Activated naive CD8-positive, alpha-beta T cell treated with anti-CD3 and anti-CD28 coated beads, Interleukin-2, amount 50 U/mL, for 24 hours (primary cell): ENCODE results near the gene CCR6.

ENCODE experiments used
- ATAC-seq: fragments of 150-1000 bp; cut with Tn5 transposase; one replicate; pipeline ENCODE4 v1.10.0; 2021
- DNase-seq: peaks from one replicate; pipeline ENCODE4 v3.0.0; 2021
- H3K27ac Mint-ChIP-seq: one replicate; pipeline ENCODE4 v1.8.0; 2021; ENCODE audit warnings: mild to moderate bottlenecking, mixed read lengths
- H3K27me3 Mint-ChIP-seq: one replicate; pipeline ENCODE4 v1.8.0; 2021; ENCODE audit warnings: mixed read lengths
- H3K36me3 Mint-ChIP-seq: one replicate; pipeline ENCODE4 v1.8.0; 2021; ENCODE audit warnings: low read depth, mixed read lengths
- H3K4me1 Mint-ChIP-seq: one replicate; pipeline ENCODE4 v1.8.0; 2021; ENCODE audit warnings: mixed read lengths
- H3K4me3 Mint-ChIP-seq: one replicate; pipeline ENCODE4 v1.8.0; 2021; ENCODE audit warnings: mild to moderate bottlenecking, moderate library complexity, mixed read lengths
- H3K9me3 Mint-ChIP-seq: one replicate; pipeline ENCODE4 v1.8.0; 2021; ENCODE audit warnings: mixed read lengths

The CCR6 gene

GRCh38 chr6:167108278-167108677 lies 14.6 kb upstream of the CCR6 start:
- peaks cover 34% of the 10 kb centered on the region for H3K4me1 Mint-ChIP-seq

GRCh38 chr6:167109651-167110050 lies 13.2 kb upstream of the CCR6 start:
- peak overlapping the region; percentile 23 for H3K27ac Mint-ChIP-seq
- no peaks in the 10 kb centered on the region for H3K27me3 Mint-ChIP-seq
- no peak overlapping the region for H3K4me3 Mint-ChIP-seq
- DNase-seq (no peak), ATAC-seq (no peak)
- H3K9me3 Mint-ChIP-seq, result no peaks in the 10 kb centered on the region
- peaks cover 37% of the 10 kb centered on the region for H3K4me1 Mint-ChIP-seq
- no peaks in the 10 kb centered on the region for H3K36me3 Mint-ChIP-seq

More at GRCh38 chr6:167108278-167108677, 14.6 kb upstream of the CCR6 start:
- Mint-ChIP-seq H3K27me3 (no peaks in the 10 kb centered on the region), H3K36me3 (no peaks in the 10 kb centered on the region), H3K9me3 (no peaks in the 10 kb centered on the region), H3K4me3 (no peak overlapping the region), H3K27ac (no peak overlapping the region)
- no peak for DNase-seq
- no peak for ATAC-seq

- ATAC-seq (peak; percentile 42), DNase-seq (no peak)
- Mint-ChIP-seq H3K4me1 (peaks cover 51% of the 10 kb centered on the region), H3K27me3 (no peaks in the 10 kb centered on the region), H3K27ac (peak overlapping the region; percentile 43), H3K9me3 (no peaks in the 10 kb centered on the region), H3K4me3 (peak overlapping the region; percentile 63), H3K36me3 (no peaks in the 10 kb centered on the region)
Measured at GRCh38 chr6:167111597-167111996, 11.3 kb upstream of the CCR6 start.

- Mint-ChIP-seq H3K4me3 (peak overlapping the region; percentile 63), H3K27ac (peak overlapping the region; percentile 66), H3K27me3 (no peaks in the 10 kb centered on the region), H3K36me3 (no peaks in the 10 kb centered on the region), H3K9me3 (no peaks in the 10 kb centered on the region), H3K4me1 (peaks cover 51% of the 10 kb centered on the region)
- no peak for ATAC-seq
- no peak for DNase-seq
Measured at GRCh38 chr6:167112421-167112820, 10.5 kb upstream of the CCR6 start.

GRCh38 chr6:167113047-167113754 lies 9.7 kb upstream of the CCR6 start:
- no peaks in the 10 kb centered on the region for H3K9me3 Mint-ChIP-seq
- H3K27ac Mint-ChIP-seq, result peak overlapping the region; percentile 30
- peak overlapping the region; percentile 63 for H3K4me3 Mint-ChIP-seq
- no peaks in the 10 kb centered on the region for H3K27me3 Mint-ChIP-seq
- peaks cover 55% of the 10 kb centered on the region for H3K4me1 Mint-ChIP-seq
- H3K36me3 Mint-ChIP-seq, result no peaks in the 10 kb centered on the region
- ATAC-seq (no peak), DNase-seq (no peak)

- DNase-seq (peak; percentile 45), ATAC-seq (peak; percentile 51)
- Mint-ChIP-seq H3K4me1 (peaks cover 64% of the 10 kb centered on the region), H3K9me3 (no peaks in the 10 kb centered on the region), H3K27me3 (no peaks in the 10 kb centered on the region), H3K4me3 (peak overlapping the region; percentile 32), H3K36me3 (no peaks in the 10 kb centered on the region), H3K27ac (peak overlapping the region; percentile 76)
Measured at GRCh38 chr6:167113935-167114910, 8.7 kb upstream of the CCR6 start.

GRCh38 chr6:167115054-167115453 lies 7.8 kb upstream of the CCR6 start:
- peak overlapping the region; percentile 76 for H3K27ac Mint-ChIP-seq
- H3K27me3 Mint-ChIP-seq, result no peaks in the 10 kb centered on the region
- H3K4me1 Mint-ChIP-seq, result peaks cover 67% of the 10 kb centered on the region
- peak overlapping the region; percentile 3 for H3K4me3 Mint-ChIP-seq
- DNase-seq (no peak), ATAC-seq (no peak)
- H3K9me3 Mint-ChIP-seq, result no peaks in the 10 kb centered on the region
- no peaks in the 10 kb centered on the region for H3K36me3 Mint-ChIP-seq

GRCh38 chr6:167116109-167116837 lies 6.6 kb upstream of the CCR6 start:
- no peak overlapping the region for H3K27ac Mint-ChIP-seq
- H3K4me1 Mint-ChIP-seq, result peaks cover 65% of the 10 kb centered on the region
- DNase-seq, result no peak
- H3K4me3 Mint-ChIP-seq, result no peak overlapping the region
- no peaks in the 10 kb centered on the region for H3K9me3 Mint-ChIP-seq
- H3K36me3 Mint-ChIP-seq, result no peaks in the 10 kb centered on the region
- no peaks in the 10 kb centered on the region for H3K27me3 Mint-ChIP-seq
- no peak for ATAC-seq

- Mint-ChIP-seq H3K27ac (no peak overlapping the region), H3K36me3 (no peaks in the 10 kb centered on the region), H3K4me3 (no peak overlapping the region), H3K27me3 (peaks cover under 1% of the 10 kb centered on the region), H3K4me1 (peaks cover 67% of the 10 kb centered on the region), H3K9me3 (no peaks in the 10 kb centered on the region)
- ATAC-seq (no peak), DNase-seq (no peak)
Measured at GRCh38 chr6:167116838-167117228, 6.1 kb upstream of the CCR6 start.

- peaks cover 2% of the 10 kb centered on the region for H3K27me3 Mint-ChIP-seq
- no peak for ATAC-seq
- peaks cover 65% of the 10 kb centered on the region for H3K4me1 Mint-ChIP-seq
- peak overlapping the region; percentile 3 for H3K27ac Mint-ChIP-seq
- no peak overlapping the region for H3K4me3 Mint-ChIP-seq
- DNase-seq, result no peak
- no peaks in the 10 kb centered on the region for H3K9me3 Mint-ChIP-seq
- H3K36me3 Mint-ChIP-seq, result no peaks in the 10 kb centered on the region
Measured at GRCh38 chr6:167118006-167118405, 4.9 kb upstream of the CCR6 start.

GRCh38 chr6:167118839-167119238 lies 4.1 kb upstream of the CCR6 start:
- H3K9me3 Mint-ChIP-seq, result no peaks in the 10 kb centered on the region
- peak overlapping the region; percentile 54 for H3K27ac Mint-ChIP-seq
- peaks cover 2% of the 10 kb centered on the region for H3K27me3 Mint-ChIP-seq
- no peaks in the 10 kb centered on the region for H3K36me3 Mint-ChIP-seq
- ATAC-seq, result no peak
- peak overlapping the region; percentile 13 for H3K4me3 Mint-ChIP-seq
- peaks cover 67% of the 10 kb centered on the region for H3K4me1 Mint-ChIP-seq
- DNase-seq, result no peak

- peaks cover 61% of the 10 kb centered on the region for H3K4me1 Mint-ChIP-seq
- no peak overlapping the region for H3K27ac Mint-ChIP-seq
- H3K36me3 Mint-ChIP-seq, result no peaks in the 10 kb centered on the region
- no peak overlapping the region for H3K4me3 Mint-ChIP-seq
- ATAC-seq (peak; percentile 13), DNase-seq (no peak)
- peaks cover 2% of the 10 kb centered on the region for H3K27me3 Mint-ChIP-seq
- no peaks in the 10 kb centered on the region for H3K9me3 Mint-ChIP-seq
Measured at GRCh38 chr6:167119670-167120582, 3.0 kb upstream of the CCR6 start.

GRCh38 chr6:167120583-167120903 lies 2.4 kb upstream of the CCR6 start:
- peak overlapping the region; percentile 47 for H3K27ac Mint-ChIP-seq
- peak overlapping the region; percentile 47 for H3K4me3 Mint-ChIP-seq
- no peak for ATAC-seq
- H3K9me3 Mint-ChIP-seq, result no peaks in the 10 kb centered on the region
- H3K36me3 Mint-ChIP-seq, result no peaks in the 10 kb centered on the region
- no peak for DNase-seq
- H3K4me1 Mint-ChIP-seq, result peaks cover 55% of the 10 kb centered on the region
- peaks cover 2% of the 10 kb centered on the region for H3K27me3 Mint-ChIP-seq
